ENCODE measurements around the gene SLC22A5.

SLC22A5 gene

GRCh38 chr5:132327252-132327955, 42.1 kb upstream of the SLC22A5 start:
- no peaks in the 10 kb centered on the region for H3K9me3 Mint-ChIP-seq
- no peak for DNase-seq
- TF ChIP-seq CTCF (IDR thresholded peaks at IDR 0.05), result no peak
- no peaks in the 10 kb centered on the region for H3K36me3 Mint-ChIP-seq (ENCODE audit: low read depth)
- peaks cover 19% of the 10 kb centered on the region for H3K4me1 Mint-ChIP-seq
- H3K27me3 Mint-ChIP-seq (ENCODE audit: low read depth, poor library complexity), result peaks cover 3% of the 10 kb centered on the region
- no peak overlapping the region for H3K4me3 Mint-ChIP-seq
- H3K27ac Mint-ChIP-seq, result no peak overlapping the region

- H3K4me1 Mint-ChIP-seq, result no peaks in the 10 kb centered on the region
- H3K4me3 Mint-ChIP-seq, result no peak overlapping the region
- no peak for TF ChIP-seq CTCF (IDR thresholded peaks at IDR 0.05)
- peaks cover 14% of the 10 kb centered on the region for H3K36me3 Mint-ChIP-seq (ENCODE audit: low read depth)
- H3K27ac Mint-ChIP-seq, result no peak overlapping the region
- peaks cover 18% of the 10 kb centered on the region for H3K9me3 Mint-ChIP-seq
- H3K27me3 Mint-ChIP-seq (ENCODE audit: low read depth, poor library complexity), result peaks cover 12% of the 10 kb centered on the region
- no peak for DNase-seq
These were observed 34.7 kb upstream of the SLC22A5 start for GRCh38 chr5:132334812-132335211.

- Mint-ChIP-seq H3K36me3 (ENCODE audit: low read depth) (peaks cover 20% of the 10 kb centered on the region), H3K27me3 (ENCODE audit: low read depth, poor library complexity) (peaks cover 12% of the 10 kb centered on the region), H3K4me3 (no peak overlapping the region), H3K9me3 (peaks cover 18% of the 10 kb centered on the region), H3K4me1 (no peaks in the 10 kb centered on the region), H3K27ac (no peak overlapping the region)
- no peak for DNase-seq
- TF ChIP-seq CTCF (IDR thresholded peaks at IDR 0.05), result no peak
These were observed 34.1 kb upstream of the SLC22A5 start for GRCh38 chr5:132335402-132335801.

- Mint-ChIP-seq H3K36me3 (ENCODE audit: low read depth) (peaks cover 20% of the 10 kb centered on the region), H3K4me3 (no peak overlapping the region), H3K9me3 (peaks cover 18% of the 10 kb centered on the region), H3K4me1 (no peaks in the 10 kb centered on the region), H3K27ac (no peak overlapping the region), H3K27me3 (ENCODE audit: low read depth, poor library complexity) (peaks cover 7% of the 10 kb centered on the region)
- DNase-seq, result no peak
- TF ChIP-seq CTCF (IDR thresholded peaks at IDR 0.05), result no peak
These were observed 30.0 kb upstream of the SLC22A5 start for GRCh38 chr5:132339502-132339901.

- H3K4me3 Mint-ChIP-seq, result no peak overlapping the region
- H3K27ac Mint-ChIP-seq, result no peak overlapping the region
- peaks cover 7% of the 10 kb centered on the region for H3K27me3 Mint-ChIP-seq (ENCODE audit: low read depth, poor library complexity)
- no peaks in the 10 kb centered on the region for H3K4me1 Mint-ChIP-seq
- H3K36me3 Mint-ChIP-seq (ENCODE audit: low read depth), result peaks cover 31% of the 10 kb centered on the region
- no peak for TF ChIP-seq CTCF (IDR thresholded peaks at IDR 0.05)
- no peak for DNase-seq
- H3K9me3 Mint-ChIP-seq, result peaks cover 37% of the 10 kb centered on the region
These were observed 27.0 kb upstream of the SLC22A5 start for GRCh38 chr5:132342291-132343180.

Measured in nephron progenitor cell (in vitro differentiated cells).